Gastrocnemius medialis (tissue), 4 donors: ENCODE results near the gene RPS6KC1.

Experiments used
- POLR2A ChIP-seq, 2 donors: fragments of 450-650 bp; IDR thresholded peaks; one replicate each; pipeline ENCODE4 v1.6.1; 2017; ENCODE audit warnings: antibody characterized with exemption in 2 of 2, mild to moderate bottlenecking in 2 of 2, moderate library complexity in 2 of 2
- TF ChIP-seq, protein P1 (sequence below), 5 experiments: fragments of 450-650 bp in 3 of 5; fragments of 200-600 bp in 2 of 5; sonication (generic) in 2 of 5; IDR thresholded peaks in 4 of 5; conservative IDR thresholded peaks in 1 of 5; 1 replicate in 4 of 5; 2 replicates in 1 of 5; pipeline ENCODE4 v1.5.1; 2016 to 2019; ENCODE audit warnings: antibody characterized with exemption in 5 of 5, mild to moderate bottlenecking in 3 of 5, moderate library complexity in 3 of 5

DNA sequence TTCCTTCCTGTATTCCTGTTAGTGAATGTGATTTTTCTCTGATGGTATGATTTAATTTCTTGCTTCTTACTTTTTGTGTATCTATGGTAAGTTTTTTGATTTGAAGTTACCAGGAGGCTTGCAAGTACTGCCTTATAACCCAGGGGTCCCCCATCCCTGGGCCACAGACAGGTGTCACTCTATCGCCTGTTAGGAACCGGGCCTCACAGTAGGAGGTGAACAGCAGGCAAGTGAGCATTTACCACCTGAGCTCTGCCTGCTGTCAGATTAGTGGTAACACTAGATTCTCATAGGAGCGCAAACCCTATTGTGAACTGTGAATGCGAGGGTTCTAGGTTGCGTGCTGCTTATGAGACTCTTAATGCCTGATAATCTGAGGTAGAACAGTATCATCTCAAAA is 143.3 kb downstream of the RPS6KC1 start:
- TF ChIP-seq, protein P1, sequence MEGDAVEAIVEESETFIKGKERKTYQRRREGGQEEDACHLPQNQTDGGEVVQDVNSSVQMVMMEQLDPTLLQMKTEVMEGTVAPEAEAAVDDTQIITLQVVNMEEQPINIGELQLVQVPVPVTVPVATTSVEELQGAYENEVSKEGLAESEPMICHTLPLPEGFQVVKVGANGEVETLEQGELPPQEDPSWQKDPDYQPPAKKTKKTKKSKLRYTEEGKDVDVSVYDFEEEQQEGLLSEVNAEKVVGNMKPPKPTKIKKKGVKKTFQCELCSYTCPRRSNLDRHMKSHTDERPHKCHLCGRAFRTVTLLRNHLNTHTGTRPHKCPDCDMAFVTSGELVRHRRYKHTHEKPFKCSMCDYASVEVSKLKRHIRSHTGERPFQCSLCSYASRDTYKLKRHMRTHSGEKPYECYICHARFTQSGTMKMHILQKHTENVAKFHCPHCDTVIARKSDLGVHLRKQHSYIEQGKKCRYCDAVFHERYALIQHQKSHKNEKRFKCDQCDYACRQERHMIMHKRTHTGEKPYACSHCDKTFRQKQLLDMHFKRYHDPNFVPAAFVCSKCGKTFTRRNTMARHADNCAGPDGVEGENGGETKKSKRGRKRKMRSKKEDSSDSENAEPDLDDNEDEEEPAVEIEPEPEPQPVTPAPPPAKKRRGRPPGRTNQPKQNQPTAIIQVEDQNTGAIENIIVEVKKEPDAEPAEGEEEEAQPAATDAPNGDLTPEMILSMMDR (IDR thresholded peaks at IDR 0.05 in 4 of 5, conservative IDR thresholded peaks at IDR 0.05 in 1 of 5), result no peak
- no peak for TF ChIP-seq POLR2A (IDR thresholded peaks at IDR 0.05)
